GM18951 (cell line): ENCODE results near the gene SYNE2.
"Not testable (repeated sequence)": the region's sequence is repeated elsewhere in the genome, so short reads cannot be mapped to it uniquely, and the experiment has no call there.

Experiments used
- POLR2A ChIP-seq: IDR thresholded peaks from 4 replicates; pipeline ENCODE4 v1.6.1; 2011; ENCODE audit warnings: mild to moderate bottlenecking; ENCODE audit not compliant: insufficient read length, insufficient read depth; ENCODE audit errors: extremely low read depth
- in situ Hi-C: fragments of 300-500 bp; cut with MboI; formaldehyde crosslinking; loops from one replicate; pipeline ENCODE4 v1.12.0; 2022; ENCODE audit warnings: low sequenced_read_pairs, mixed read lengths, inconsistent platforms; ENCODE audit not compliant: unreplicated experiment

The SYNE2 gene

GRCh38 chr14:64012003-64012402 lies 159.2 kb downstream of the SYNE2 start:
- in situ Hi-C loops, result no loop called here
- no peak for TF ChIP-seq POLR2A

GRCh38 chr14:64012720-64013119 lies 159.9 kb downstream of the SYNE2 start:
- TF ChIP-seq POLR2A, result no peak
- in situ Hi-C loops, result no loop called here

GRCh38 chr14:64025479-64025878 lies 172.7 kb downstream of the SYNE2 start:
- in situ Hi-C loops, result no loop called here
- TF ChIP-seq POLR2A, result no peak

GRCh38 chr14:64026600-64026999 lies 173.8 kb downstream of the SYNE2 start:
- no peak for TF ChIP-seq POLR2A
- in situ Hi-C loops, result no loop called here

- TF ChIP-seq POLR2A, result no peak
- in situ Hi-C loops, result no loop called here
Observed at GRCh38 chr14:64035143-64035542, 182.3 kb downstream of the SYNE2 start.

- in situ Hi-C loops, result not testable (repeated sequence)
Observed at GRCh38 chr14:64037869-64038745, 185.3 kb downstream of the SYNE2 start.

- no peak for TF ChIP-seq POLR2A
- in situ Hi-C loops, result no loop called here
Observed at GRCh38 chr14:64038841-64039542, 186.2 kb downstream of the SYNE2 start.

GRCh38 chr14:64040044-64040443 lies 187.2 kb downstream of the SYNE2 start:
- in situ Hi-C loops, result no loop called here
- no peak for TF ChIP-seq POLR2A

GRCh38 chr14:64043296-64043695 lies 190.5 kb downstream of the SYNE2 start:
- in situ Hi-C loops, result not testable (repeated sequence)

GRCh38 chr14:64045091-64045490 lies 192.3 kb downstream of the SYNE2 start:
- in situ Hi-C loops, result no loop called here
- TF ChIP-seq POLR2A, result no peak

GRCh38 chr14:64049616-64050381 lies 197.0 kb downstream of the SYNE2 start:
- in situ Hi-C loops, result no loop called here
- no peak for TF ChIP-seq POLR2A

- in situ Hi-C loops, result no loop called here
- TF ChIP-seq POLR2A, result no peak
Observed at GRCh38 chr14:64053694-64054669, 201.2 kb downstream of the SYNE2 start.
